IPS-NIHi7 (cell line): Measurements from ENCODE around the gene MCTP1.
A peak's percentile ranks its signal among the peaks of the same experiment; 100 is the strongest.

Source experiments
- DNase-seq: peaks from one replicate; pipeline ENCODE4 v3.0.0; 2012; ENCODE audit warnings: mixed read lengths; ENCODE audit errors: extremely low spot score

The MCTP1 gene

GRCh38 chr5:94815313-94816039 is 469.4 kb downstream of the MCTP1 start:
- DNase-seq: no peak

- DNase-seq: no peak
Observed at GRCh38 chr5:94812232-94812631, 472.7 kb downstream of the MCTP1 start.

- no peak for DNase-seq
Observed at GRCh38 chr5:94811331-94811730, 473.6 kb downstream of the MCTP1 start.

GRCh38 chr5:94810877-94811276 is 474.0 kb downstream of the MCTP1 start:
- no peak for DNase-seq

- DNase-seq: no peak
Observed at GRCh38 chr5:94810281-94810680, 474.6 kb downstream of the MCTP1 start.

GRCh38 chr5:94808497-94808896 is 476.4 kb downstream of the MCTP1 start:
- DNase-seq: no peak

GRCh38 chr5:94807985-94808384 is 476.9 kb downstream of the MCTP1 start:
- DNase-seq: no peak

GRCh38 chr5:94802450-94802849 is 482.4 kb downstream of the MCTP1 start:
- DNase-seq: peak; percentile 45

GRCh38 chr5:94796586-94796985 is 488.3 kb downstream of the MCTP1 start:
- no peak for DNase-seq

GRCh38 chr5:94793816-94794198 is 491.1 kb downstream of the MCTP1 start:
- DNase-seq: no peak

GRCh38 chr5:94793113-94793815 is 491.6 kb downstream of the MCTP1 start:
- no peak for DNase-seq

GRCh38 chr5:94791829-94792228 is 493.1 kb downstream of the MCTP1 start:
- DNase-seq: no peak

GRCh38 chr5:94788527-94788926 is 496.4 kb downstream of the MCTP1 start:
- DNase-seq: no peak

GRCh38 chr5:94784536-94785505 is 500.1 kb downstream of the MCTP1 start:
- DNase-seq: no peak

- DNase-seq: no peak
Observed at GRCh38 chr5:94782383-94782782, 502.5 kb downstream of the MCTP1 start.

GRCh38 chr5:94779684-94780083 is 505.2 kb downstream of the MCTP1 start:
- DNase-seq: no peak

- DNase-seq: no peak
Observed at GRCh38 chr5:94778732-94779131, 506.2 kb downstream of the MCTP1 start.

GRCh38 chr5:94778299-94778698 is 506.6 kb downstream of the MCTP1 start:
- no peak for DNase-seq

- no peak for DNase-seq
Observed at GRCh38 chr5:94777056-94777880, 507.6 kb downstream of the MCTP1 start.

GRCh38 chr5:94776167-94776566 is 508.7 kb downstream of the MCTP1 start:
- no peak for DNase-seq

GRCh38 chr5:94775088-94775487 is 509.8 kb downstream of the MCTP1 start:
- DNase-seq: no peak
